Stimulated activated CD8-positive, alpha-beta memory T cell treated with anti-CD3 and anti-CD28 coated beads, Interleukin-15, amount 100 ng/mL, for 48 hours (primary cell): ENCODE results near the gene AKAP8.
A peak's percentile ranks its signal among the peaks of the same experiment; 100 is the strongest.
"Not testable (repeated sequence)": the region's sequence is repeated elsewhere in the genome, so short reads cannot be mapped to it uniquely, and the experiment has no call there.

Source experiments
- DNase-seq, 2 donors: peaks; one replicate each; pipeline ENCODE4 v3.0.0-alpha.2; 2020; ENCODE audit warnings: low read depth in 2 of 2

Gene AKAP8

GRCh38 chr19:15404097-15404779, 24.7 kb upstream of the AKAP8 start:
- no peak for DNase-seq

GRCh38 chr19:15403151-15403531, 23.6 kb upstream of the AKAP8 start:
- no peak for DNase-seq

- DNase-seq = no peak
These were observed 23.0 kb upstream of the AKAP8 start for GRCh38 chr19:15402411-15403150.

- no peak for DNase-seq
These were observed 21.8 kb upstream of the AKAP8 start for GRCh38 chr19:15401397-15401710.

- no peak for DNase-seq
These were observed 21.2 kb upstream of the AKAP8 start for GRCh38 chr19:15400521-15401396.

- DNase-seq = no peak
These were observed 20.0 kb upstream of the AKAP8 start for GRCh38 chr19:15399635-15400034.

- no peak for DNase-seq
These were observed 19.6 kb upstream of the AKAP8 start for GRCh38 chr19:15399234-15399515.

GRCh38 chr19:15398501-15399233, 19.1 kb upstream of the AKAP8 start:
- no peak for DNase-seq

- DNase-seq = no peak
These were observed 18.2 kb upstream of the AKAP8 start for GRCh38 chr19:15397782-15398181.

- DNase-seq = no peak
These were observed 17.6 kb upstream of the AKAP8 start for GRCh38 chr19:15397236-15397635.

- DNase-seq = no peak
These were observed 16.8 kb upstream of the AKAP8 start for GRCh38 chr19:15396436-15396835.

GRCh38 chr19:15395251-15395650, 15.7 kb upstream of the AKAP8 start:
- DNase-seq = not testable (repeated sequence)

- no peak for DNase-seq
These were observed 14.8 kb upstream of the AKAP8 start for GRCh38 chr19:15394426-15394825.

- no peak for DNase-seq
These were observed 14.4 kb upstream of the AKAP8 start for GRCh38 chr19:15393963-15394362.

- no peak for DNase-seq
These were observed 11.2 kb upstream of the AKAP8 start for GRCh38 chr19:15390814-15391213.

- no peak for DNase-seq
These were observed 2.3 kb upstream of the AKAP8 start for GRCh38 chr19:15381864-15382263.

GRCh38 chr19:15381429-15381828, 1.8 kb upstream of the AKAP8 start:
- no peak for DNase-seq

GRCh38 chr19:15379999-15380647, 536 bp upstream of the AKAP8 start:
- no peak for DNase-seq

- DNase-seq = peak; percentile 27 to 40
These were observed 979 bp downstream of the AKAP8 start for GRCh38 chr19:15378534-15379082.

- DNase-seq = no peak
These were observed 4.7 kb downstream of the AKAP8 start for GRCh38 chr19:15374796-15375440.

- DNase-seq = no peak
These were observed 5.4 kb downstream of the AKAP8 start for GRCh38 chr19:15374105-15374651.
